GM18511 (cell line): ENCODE measurements around the gene FGF21.
"Not testable (repeated sequence)": the region's sequence is repeated elsewhere in the genome, so short reads cannot be mapped to it uniquely, and the experiment has no call there.

Source experiments
- ATAC-seq: cut with Tn5 transposase; IDR thresholded peaks from one replicate; pipeline ENCODE4 v1.9.1; 2021; ENCODE audit warnings: mild to moderate bottlenecking, moderate library complexity; ENCODE audit not compliant: unreplicated experiment

FGF21 gene

DNA sequence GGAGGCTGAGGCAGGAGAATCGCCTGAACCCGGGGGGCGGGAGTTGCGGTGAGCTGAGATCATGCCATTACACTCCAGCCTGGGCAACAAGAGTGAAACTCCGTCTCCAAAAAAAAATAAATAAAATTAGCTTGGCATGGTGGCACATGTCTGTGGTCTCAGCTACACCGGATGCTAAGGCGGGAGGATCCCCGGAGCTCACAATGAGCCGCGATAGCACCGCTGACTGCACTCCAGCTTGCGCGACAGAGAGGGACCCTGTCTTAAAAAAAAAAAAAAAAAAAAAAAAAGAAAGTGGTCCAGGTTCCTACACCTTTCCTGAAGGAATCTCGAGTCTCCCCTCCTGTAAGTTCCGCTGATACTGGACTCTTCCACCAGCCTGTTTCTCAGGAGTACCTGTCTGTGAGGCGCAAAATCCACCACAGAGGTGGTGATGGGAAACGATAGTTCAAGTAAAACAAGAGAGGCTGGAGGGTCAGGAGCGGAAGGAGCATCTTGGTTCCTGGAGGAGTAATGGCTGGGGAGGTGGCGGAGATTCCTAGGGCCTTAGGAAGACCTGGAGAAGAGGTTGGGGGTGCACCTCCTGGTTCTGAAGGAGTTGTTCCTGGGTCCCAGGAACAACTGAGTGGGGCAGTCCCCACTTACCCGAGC, 3.4 kb upstream of the FGF21 start:
- ATAC-seq = no peak

DNA sequence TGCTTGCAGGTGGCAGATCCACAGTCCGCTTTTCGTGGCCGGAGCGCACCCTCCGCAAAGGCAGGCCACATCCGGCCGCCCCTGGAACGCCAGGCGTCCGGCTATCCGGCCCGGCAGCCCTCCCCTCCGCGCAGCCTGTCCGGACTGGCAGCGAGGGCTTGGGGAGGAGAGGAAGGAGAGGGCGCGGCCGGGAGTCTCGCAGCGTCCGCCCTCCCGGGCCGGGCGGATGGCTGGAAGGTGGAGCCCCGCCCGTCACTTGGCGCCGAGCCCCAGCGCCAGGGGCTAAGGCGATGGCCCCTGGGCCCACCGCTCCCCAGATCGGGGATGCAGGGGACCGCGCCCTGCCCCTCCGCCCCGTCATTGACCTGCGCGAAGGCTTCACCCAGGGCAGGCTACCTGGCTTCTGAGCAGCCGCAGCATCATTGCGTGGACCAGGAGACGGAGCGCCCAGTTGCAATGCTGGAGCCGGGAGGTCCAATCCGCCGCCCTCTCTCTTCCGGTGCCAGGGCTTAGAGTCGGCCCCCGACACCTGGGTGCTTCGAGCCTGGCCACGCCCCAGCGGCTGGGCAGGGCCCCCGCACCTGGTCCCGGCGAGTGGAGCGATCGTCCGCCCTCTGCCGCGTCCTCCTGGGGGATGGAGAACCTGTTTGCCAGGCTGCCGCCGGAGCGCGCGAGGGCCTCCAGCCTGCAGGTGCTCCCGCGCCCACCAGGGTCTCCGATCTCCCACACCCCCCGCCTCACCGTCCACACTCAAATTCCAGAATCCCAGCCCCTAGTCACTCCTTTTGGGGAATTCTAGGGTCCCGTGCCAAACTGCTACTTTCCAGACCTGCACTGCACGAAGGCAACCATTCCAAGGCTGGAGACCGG, 2.6 kb upstream of the FGF21 start, which contains the start of gene FUT1:
Gene FUT1 (minus strand): TSS at position 146 of the 870 bp plus-strand sequence. CDS start 1,360 bp downstream, outside the sequence.
- no peak for ATAC-seq

DNA sequence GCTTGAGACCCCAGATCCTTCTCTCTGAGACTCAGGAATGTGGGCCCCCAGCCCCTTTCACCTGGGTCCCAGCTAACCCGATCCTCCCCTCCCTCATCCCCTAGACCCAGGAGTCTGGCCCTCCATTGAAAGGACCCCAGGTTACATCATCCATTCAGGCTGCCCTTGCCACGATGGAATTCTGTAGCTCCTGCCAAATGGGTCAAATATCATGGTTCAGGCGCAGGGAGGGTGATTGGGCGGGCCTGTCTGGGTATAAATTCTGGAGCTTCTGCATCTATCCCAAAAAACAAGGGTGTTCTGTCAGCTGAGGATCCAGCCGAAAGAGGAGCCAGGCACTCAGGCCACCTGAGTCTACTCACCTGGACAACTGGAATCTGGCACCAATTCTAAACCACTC, 463 bp downstream of the FGF21 start:
- no peak for ATAC-seq

DNA sequence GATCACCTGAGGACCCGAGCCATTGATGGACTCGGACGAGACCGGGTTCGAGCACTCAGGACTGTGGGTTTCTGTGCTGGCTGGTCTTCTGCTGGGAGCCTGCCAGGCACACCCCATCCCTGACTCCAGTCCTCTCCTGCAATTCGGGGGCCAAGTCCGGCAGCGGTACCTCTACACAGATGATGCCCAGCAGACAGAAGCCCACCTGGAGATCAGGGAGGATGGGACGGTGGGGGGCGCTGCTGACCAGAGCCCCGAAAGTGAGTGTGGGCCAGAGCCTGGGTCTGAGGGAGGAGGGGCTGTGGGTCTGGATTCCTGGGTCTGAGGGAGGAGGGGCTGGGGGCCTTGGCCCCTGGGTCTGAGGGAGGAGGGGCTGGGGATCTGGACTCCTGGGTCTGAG, 888 bp downstream of the FGF21 start:
- no peak for ATAC-seq

DNA sequence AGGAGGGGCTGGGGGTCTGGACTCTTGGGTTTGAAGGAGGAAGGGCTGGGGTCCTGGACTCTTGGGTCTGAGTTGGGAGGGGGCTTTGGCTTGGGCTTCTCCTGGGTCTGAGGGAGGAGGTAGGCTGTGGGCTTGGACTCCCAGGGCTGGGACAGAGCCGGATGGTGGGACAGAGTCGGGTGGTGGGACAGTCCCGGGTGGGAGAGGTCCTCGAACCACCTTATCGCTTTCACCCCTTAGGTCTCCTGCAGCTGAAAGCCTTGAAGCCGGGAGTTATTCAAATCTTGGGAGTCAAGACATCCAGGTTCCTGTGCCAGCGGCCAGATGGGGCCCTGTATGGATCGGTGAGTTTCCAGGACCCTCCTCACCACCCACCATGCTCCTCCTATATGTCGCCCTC, 1.4 kb downstream of the FGF21 start:
- ATAC-seq = no peak

DNA sequence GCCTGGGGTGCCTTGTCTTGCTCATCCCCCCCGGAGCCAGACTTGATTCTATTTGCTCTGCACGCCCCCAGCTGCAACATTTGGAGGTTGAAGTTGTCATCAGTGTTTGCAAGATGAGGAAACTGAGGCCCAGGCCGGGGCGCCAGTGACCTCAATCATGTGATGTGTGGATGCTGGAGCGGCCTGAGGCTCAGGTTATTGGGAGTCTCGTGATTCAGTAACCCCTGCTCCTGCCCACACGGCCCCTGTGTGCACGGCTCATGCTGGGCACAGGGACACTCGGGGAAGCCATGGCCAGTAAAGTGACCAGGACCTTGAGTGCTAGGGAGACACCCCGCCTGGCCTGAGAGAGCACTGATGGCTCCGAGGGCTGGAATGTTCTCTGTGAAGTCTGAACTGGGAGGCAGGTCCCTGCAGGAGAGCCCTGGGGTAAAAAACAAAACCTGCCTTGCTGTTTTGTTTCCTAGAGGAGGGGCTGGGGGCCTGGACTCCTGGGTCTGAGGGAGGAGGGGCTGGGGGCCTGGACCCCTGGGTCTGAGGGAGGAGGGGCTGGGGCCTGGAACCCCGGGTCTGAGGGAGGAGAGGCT, 1.9 kb downstream of the FGF21 start:
- ATAC-seq = no peak

GRCh38 chr19:48757741-48758144, 2.4 kb downstream of the FGF21 start:
- ATAC-seq = no peak

- ATAC-seq = no peak
Measured at GRCh38 chr19:48760504-48761205, 5.3 kb downstream of the FGF21 start.

DNA sequence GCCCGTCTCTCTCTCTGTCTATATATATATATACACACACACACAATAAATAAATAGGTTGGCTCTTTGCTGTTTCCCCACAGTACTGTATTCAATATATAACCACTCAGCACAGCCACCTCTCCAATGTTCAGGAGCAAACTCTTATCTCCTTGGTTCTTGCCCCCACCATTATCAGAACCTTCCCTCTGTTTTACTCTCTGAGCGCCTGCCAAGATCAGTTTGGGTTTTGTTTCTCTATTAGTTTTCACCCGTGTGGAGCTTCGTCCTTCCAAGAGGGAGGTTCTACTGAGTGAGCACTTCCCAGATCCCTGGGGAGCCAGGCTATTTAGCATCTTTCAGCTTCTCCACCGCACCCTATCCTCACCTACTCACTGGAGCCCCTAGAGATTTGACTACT, 10.5 kb downstream of the FGF21 start:
- not testable (repeated sequence) for ATAC-seq

DNA sequence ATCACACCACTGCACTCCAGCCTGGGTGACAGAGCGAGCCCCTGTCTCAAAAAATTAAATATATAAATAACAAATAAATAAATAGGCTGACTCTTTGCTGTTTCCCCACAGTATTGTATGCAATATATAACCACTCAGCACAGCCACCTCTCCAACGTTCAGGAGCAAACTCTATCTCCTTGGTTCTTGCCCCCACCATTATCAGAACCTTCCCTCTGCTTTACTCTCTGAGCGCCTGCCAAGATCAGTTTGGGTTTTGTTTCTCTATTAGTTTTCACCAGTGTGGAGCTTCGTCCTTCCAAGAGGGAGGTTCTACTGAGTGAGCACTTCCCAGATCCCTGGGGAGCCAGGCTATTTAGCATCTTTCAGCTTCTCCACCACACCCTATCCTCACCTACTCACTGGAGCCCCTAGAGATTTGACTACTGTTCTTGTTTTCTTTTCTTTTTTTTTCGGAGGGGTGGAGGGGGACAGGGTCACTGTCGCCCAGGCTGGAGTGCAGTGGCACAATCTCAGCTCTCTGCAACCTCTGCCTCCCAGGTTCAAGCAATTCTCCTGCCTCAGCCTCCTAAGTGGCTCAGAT, 12.9 kb downstream of the FGF21 start:
- not testable (repeated sequence) for ATAC-seq

- no peak for ATAC-seq
Measured at GRCh38 chr19:48768994-48769713, 13.8 kb downstream of the FGF21 start.

DNA sequence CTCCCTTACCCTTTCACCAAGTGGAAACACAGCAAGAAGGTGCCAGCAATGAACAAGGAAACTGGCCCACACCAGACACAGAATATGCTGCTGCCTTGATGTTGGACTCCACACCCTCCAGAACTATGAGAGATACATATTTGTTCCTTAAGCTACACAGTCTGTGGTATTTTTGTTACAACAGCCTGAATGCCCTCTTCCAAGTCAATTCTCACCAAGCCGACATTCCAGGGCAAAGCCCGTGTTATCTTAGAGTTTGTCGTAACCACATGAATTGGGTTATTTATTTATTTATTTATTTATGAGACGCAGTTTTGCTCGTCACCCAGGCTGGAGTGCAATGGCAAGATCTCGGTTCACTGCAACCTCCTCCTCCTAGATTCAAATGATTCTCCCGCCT, 14.9 kb downstream of the FGF21 start:
- ATAC-seq = no peak

DNA sequence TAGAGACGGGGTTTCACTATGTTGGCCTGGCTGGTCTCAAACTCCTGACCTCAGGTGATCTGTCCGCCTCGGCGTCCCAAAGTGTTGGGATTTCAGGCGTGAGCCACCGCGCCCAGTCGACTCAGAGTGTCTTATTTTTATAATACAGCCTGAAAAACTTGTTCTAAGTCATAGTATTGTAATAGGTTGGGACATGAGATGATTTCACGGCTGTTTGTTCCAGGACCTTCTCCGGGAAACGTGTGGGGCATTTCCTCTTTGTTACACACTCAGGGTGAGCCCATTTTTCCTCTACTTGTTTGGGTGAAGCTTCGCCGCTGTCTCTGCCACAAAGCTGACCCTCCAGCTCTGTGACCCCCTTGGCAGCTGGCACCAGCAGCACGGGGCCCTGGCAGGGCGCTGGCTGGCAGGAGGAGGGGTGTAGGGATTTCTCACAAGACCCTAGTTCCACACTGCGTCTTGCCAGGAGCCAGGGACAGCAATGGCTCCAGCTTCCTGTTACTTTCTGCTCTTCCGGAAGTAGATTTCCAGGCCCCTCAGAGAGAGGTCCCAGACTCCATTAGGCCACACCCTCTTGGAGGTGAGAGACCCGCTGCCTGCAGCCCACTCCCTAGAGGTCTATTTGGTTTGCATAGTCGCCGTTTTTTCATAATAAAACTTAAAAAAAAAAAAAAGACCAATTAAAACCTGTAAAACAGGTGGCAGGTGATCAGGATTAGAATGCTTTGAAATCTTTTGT, 15.6 kb downstream of the FGF21 start:
- no peak for ATAC-seq

GRCh38 chr19:48772503-48772953, 17.2 kb downstream of the FGF21 start:
- no peak for ATAC-seq

- no peak for ATAC-seq
Measured at GRCh38 chr19:48777139-48777538, 21.8 kb downstream of the FGF21 start.

- ATAC-seq = no peak
Measured at GRCh38 chr19:48777720-48778119, 22.4 kb downstream of the FGF21 start.

- ATAC-seq = no peak
Measured at GRCh38 chr19:48779636-48780035, 24.3 kb downstream of the FGF21 start.

DNA sequence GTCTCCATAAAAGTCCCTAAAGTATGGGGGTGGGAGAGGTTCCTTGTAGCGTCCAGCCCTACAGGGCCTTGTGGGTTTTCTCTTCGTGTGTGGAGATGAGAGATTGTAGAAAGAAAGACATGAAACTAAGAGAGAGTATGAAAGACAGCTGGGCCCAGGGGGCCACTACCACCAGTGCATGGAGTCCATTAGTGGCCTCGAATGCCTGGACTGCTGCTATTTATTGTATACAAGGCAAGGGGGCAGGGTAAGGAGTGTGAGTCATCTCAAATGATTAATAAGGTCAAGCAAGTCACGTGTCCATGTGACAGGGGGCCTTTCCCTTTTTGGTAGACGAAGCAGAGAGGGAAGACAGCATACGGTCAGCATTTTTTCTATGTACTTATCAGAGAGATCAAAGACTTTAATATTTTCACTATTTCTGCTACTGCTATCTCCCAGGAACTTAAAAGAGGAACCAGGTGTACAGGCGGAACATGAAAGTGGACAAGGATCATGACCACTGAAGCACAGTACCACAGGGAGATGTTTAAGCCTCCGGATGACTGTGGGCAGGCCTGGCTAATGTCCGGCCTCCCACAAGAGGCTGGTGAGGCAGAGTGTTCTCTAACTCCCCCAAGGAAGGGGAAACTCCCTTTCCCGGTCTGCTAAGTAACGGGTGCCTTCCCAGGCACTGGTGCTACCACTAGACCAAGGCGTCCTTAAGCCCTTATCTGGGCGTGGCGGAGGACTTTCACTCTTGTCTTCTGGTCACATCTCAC, 25.5 kb downstream of the FGF21 start:
- ATAC-seq = no peak

- ATAC-seq = no peak
Measured at GRCh38 chr19:48784527-48784926, 29.2 kb downstream of the FGF21 start.
